Endothelial cell of umbilical vein (primary cell): ENCODE data around the gene DENND1B. TPM values are rescaled to one million over a fixed set of nuclear protein-coding genes. Genes with fewer than 3 reads are reported as not detected.

Source experiments
- BruUV-seq: library from RNA; stranded (reverse); fragments of 400-500 nt; replicated peaks from 2 replicates; lab custom pipeline; 2021; lab: Mats Ljungman, UMichigan
- CTCF ChIA-PET: fragments of 300-600, 350-600 bp; sonication (Branson Sonifier 250); formaldehyde crosslinking; loops from one replicate; lab custom pipeline; 2021; ENCODE audit warnings: antibody characterized with exemption, inconsistent platforms; lab: Charles Lee
- POLR2A ChIA-PET: fragments of 300-600, 350-600 bp; sonication (Branson Sonifier 250); formaldehyde crosslinking; loops from one replicate; lab custom pipeline; 2021; ENCODE audit warnings: antibody characterized with exemption, inconsistent platforms; lab: Charles Lee
- DNase-seq: peaks from one replicate; pipeline ENCODE4 v3.0.0-alpha.2; 2011; ENCODE audit warnings: low read depth, low spot score
- FAIRE-seq: peaks from 2 replicates; lab custom pipeline; 2011; peaks lifted over from hg19 to GRCh38; lab: Jason Lieb, UNC
- H2AFZ ChIP-seq: 2 replicates; pipeline ENCODE4 v1.6.0; 2012; ENCODE audit warnings: low read depth, low read length, control low read depth, inconsistent platforms
- H3K27ac ChIP-seq: 2 replicates; pipeline ENCODE4 v1.5.1; 2011; ENCODE audit warnings: low read depth, mild to moderate bottlenecking, control low read depth, low read length, moderate library complexity; ENCODE audit not compliant: insufficient read depth
- H3K27me3 ChIP-seq, 2 experiments: 2 replicates each; pipeline versions ENCODE4 v1.6.0 to v1.6.1; 2011; ENCODE audit warnings: low read length in 2 of 2, mixed read lengths in 1 of 2; ENCODE audit not compliant: control insufficient read depth in 2 of 2, insufficient read depth in 2 of 2
- H3K36me3 ChIP-seq, 2 experiments: 2 replicates in 1 of 2; 3 replicates in 1 of 2; pipeline ENCODE4 v1.5.1; 2011; ENCODE audit warnings: low read length in 2 of 2, mild to moderate bottlenecking in 1 of 2, moderate library complexity in 1 of 2; ENCODE audit not compliant: control insufficient read depth in 2 of 2, insufficient read depth in 2 of 2; ENCODE audit errors: extremely low read depth in 1 of 2
- H3K4me1 ChIP-seq: 3 replicates; pipeline ENCODE4 v1.5.1; 2011; ENCODE audit warnings: mild to moderate bottlenecking, low read length; ENCODE audit not compliant: control insufficient read depth, insufficient read depth; ENCODE audit errors: extremely low read depth
- H3K4me2 ChIP-seq: 2 replicates; pipeline ENCODE4 v1.6.1; 2011; ENCODE audit warnings: low read length, control low read depth, mixed read lengths; ENCODE audit not compliant: insufficient read depth
- H3K4me3 ChIP-seq, 3 experiments: fragments of 200-600 bp in 1 of 3; sonication (generic), shearing (Covaris generic) in 1 of 3; replicated peaks in 1 of 3; 2 replicates each; pipeline ENCODE4 v1.5.1; 2011 to 2016; ENCODE audit warnings: control low read depth in 3 of 3, low read length in 3 of 3, mild to moderate bottlenecking in 2 of 3, inconsistent platforms in 1 of 3, low read depth in 1 of 3, moderate library complexity in 1 of 3; ENCODE audit not compliant: insufficient read depth in 1 of 3
- H3K79me2 ChIP-seq: 2 replicates; pipeline ENCODE4 v1.6.0; 2012; ENCODE audit warnings: low read length, inconsistent platforms; ENCODE audit not compliant: control insufficient read depth, insufficient read depth
- H3K9ac ChIP-seq: replicated peaks from 2 replicates; pipeline ENCODE3; 2011; ENCODE audit warnings: low read length, control low read depth; ENCODE audit not compliant: insufficient read depth; ENCODE audit errors: extremely low read depth
- H3K9me1 ChIP-seq: replicated peaks from 3 replicates; pipeline ENCODE4 v1.6.0; 2011; ENCODE audit warnings: mild to moderate bottlenecking, low read length; ENCODE audit not compliant: control insufficient read depth, insufficient read depth; ENCODE audit errors: extremely low read depth
- H3K9me3 ChIP-seq: replicated peaks from 2 replicates; pipeline ENCODE4 v1.5.1; 2012; ENCODE audit warnings: low read length, inconsistent platforms; ENCODE audit not compliant: control insufficient read depth, insufficient read depth
- H4K20me1 ChIP-seq: replicated peaks from 2 replicates; pipeline ENCODE3; 2011; ENCODE audit warnings: mild to moderate bottlenecking, low read length; ENCODE audit not compliant: control insufficient read depth, insufficient read depth; ENCODE audit errors: extremely low read depth
- CTCF ChIP-seq, 2 donors: IDR thresholded peaks; 1 replicate in 1 of 2; 2 replicates in 1 of 2; pipeline ENCODE4 v1.5.1; 2011; ENCODE audit warnings: low read length in 2 of 2, mild to moderate bottlenecking in 2 of 2, moderate library complexity in 2 of 2, control low read depth in 1 of 2, inconsistent platforms in 1 of 2, low read depth in 1 of 2; ENCODE audit not compliant: insufficient read depth in 1 of 2; ENCODE audit errors: extremely low read depth in 1 of 2
- EZH2 ChIP-seq: IDR thresholded peaks from 2 replicates; pipeline ENCODE4 v1.6.1; 2012; ENCODE audit warnings: borderline replicate concordance, low read depth, mild to moderate bottlenecking, moderate library complexity, low read length, inconsistent platforms; ENCODE audit not compliant: severe bottlenecking
- FOS ChIP-seq: IDR thresholded peaks from 2 replicates; pipeline ENCODE4 v1.6.1; 2011; ENCODE audit warnings: mild to moderate bottlenecking, low read length, moderate library complexity, borderline replicate concordance; ENCODE audit not compliant: insufficient read depth
- GATA2 ChIP-seq: IDR thresholded peaks from 2 replicates; pipeline ENCODE4 v1.7.0; 2011; ENCODE audit warnings: low read depth, mild to moderate bottlenecking, moderate library complexity, mixed read lengths, low read length; ENCODE audit not compliant: insufficient read length, insufficient read depth
- JUN ChIP-seq: IDR thresholded peaks from 2 replicates; pipeline ENCODE4 v1.6.1; 2011; ENCODE audit warnings: borderline replicate concordance, low read depth; ENCODE audit not compliant: insufficient read length, insufficient read depth
- MYC ChIP-seq: IDR thresholded peaks from one replicate; pipeline ENCODE4 v1.6.1; 2011; ENCODE audit warnings: mild to moderate bottlenecking, low read depth, low read length
- POLR2A ChIP-seq: IDR thresholded peaks from 2 replicates; pipeline ENCODE4 v1.6.1; 2012; ENCODE audit warnings: low read depth, mild to moderate bottlenecking, control low read depth, low read length
- POLR2AphosphoS5 ChIP-seq: IDR thresholded peaks from 2 replicates; pipeline ENCODE4 v1.6.1; 2012; ENCODE audit warnings: low read depth, mild to moderate bottlenecking, control low read depth, low read length, moderate library complexity; ENCODE audit not compliant: insufficient read depth
- dilution Hi-C: fragments of 300-500 bp; cut with MboI; formaldehyde crosslinking; loops from one replicate; pipeline ENCODE4 v1.15.0; 2019; ENCODE audit warnings: low sequenced_read_pairs; ENCODE audit not compliant: extremely low pct_ligation_motif_present
- intact Hi-C: fragments of 100-400 bp; cut with micrococcal nuclease; formaldehyde crosslinking; loops from one replicate; pipeline ENCODE4 v1.10.0; 2022
- polyA plus RNA-seq, 4 experiments: library from polyadenylated mRNA; depleted of rRNA in 3 of 4; stranded (reverse) in 3 of 4; unstranded in 1 of 4; fragments of >200 nt; gene quantifications; 2 replicates each; pipeline versions ENCODE4 v1.2.1 to v1.2.3, GENCODE V29; 2011 to 2012; ENCODE audit warnings: missing spikeins in 1 of 4
- total RNA-seq: library from RNA; stranded (reverse); gene quantifications from 2 replicates; pipeline ENCODE4 v1.2.3, GENCODE V29; 2021
- TF ChIP-seq, protein P1 (sequence below): IDR thresholded peaks from 2 replicates; pipeline ENCODE4 v1.6.1; 2011; ENCODE audit not compliant: insufficient read depth, insufficient read length

The DENND1B gene
- total and polyA plus RNA-seq, 2 donors (not counting 3 experiments of a cell fraction or from before 2014, with no cell fraction given), result 0.97 to 3.3 TPM

DNA sequence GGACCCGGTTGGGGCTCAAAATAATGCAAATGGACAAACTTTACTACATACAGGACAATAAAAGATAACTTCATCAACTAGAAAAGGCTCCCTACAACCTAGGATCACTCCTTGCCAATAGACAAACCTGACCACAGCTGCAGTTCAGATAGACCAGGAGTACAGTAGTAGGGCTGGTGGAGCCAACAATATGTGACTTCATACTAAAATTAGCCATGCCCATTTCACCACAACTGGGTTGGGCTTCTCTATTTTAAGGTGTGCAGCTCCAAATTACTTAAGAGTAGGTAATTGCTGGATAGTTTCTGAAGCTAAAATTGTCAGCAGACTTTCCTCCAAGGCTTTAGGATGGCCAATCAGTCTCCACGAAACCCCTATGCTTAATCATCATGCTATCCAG, 3.9 kb downstream of the DENND1B start:
- Histone ChIP-seq H2AFZ (no peak overlapping the region), H3K79me2 (peaks cover 3% of the 10 kb centered on the region), H3K27me3 (no peaks in the 10 kb centered on the region), H3K9me1 (no peaks in the 10 kb centered on the region), H3K4me2 (no peak overlapping the region), H3K4me3 (no peak overlapping the region), H3K9me3 (no peaks in the 10 kb centered on the region), H3K9ac (no peak overlapping the region), H4K20me1 (no peaks in the 10 kb centered on the region), H3K27ac (no peak overlapping the region), H3K4me1 (peaks cover 21% of the 10 kb centered on the region), H3K36me3 (no peaks in the 10 kb centered on the region)
- DNase-seq (no peak), FAIRE-seq (no peak)
- no TSS peak for BruUV-seq
- POLR2A ChIA-PET, result no interaction called here
- TF ChIP-seq POLR2A (no peak), JUN (no peak), FOS (no peak), POLR2AphosphoS5 (no peak), GATA2 (no peak), CTCF (IDR thresholded peaks at IDR 0.05; ENCODE audit: extremely low read depth in 1 of 2, insufficient read depth in 1 of 2, low read depth in 1 of 2, low read length in 2 of 2) (no peak), EZH2 (no peak), MYC (no peak)
- TF ChIP-seq, protein P1, sequence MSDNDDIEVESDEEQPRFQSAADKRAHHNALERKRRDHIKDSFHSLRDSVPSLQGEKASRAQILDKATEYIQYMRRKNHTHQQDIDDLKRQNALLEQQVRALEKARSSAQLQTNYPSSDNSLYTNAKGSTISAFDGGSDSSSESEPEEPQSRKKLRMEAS, result no peak
- intact Hi-C loops, result loop anchor here (5.0 to 10.0 kb wide), 2 partner anchors 146 to 383 kb away; partner anchors contain the start of genes LHX9 and NEK7
- CTCF ChIA-PET, result no interaction called here
- dilution Hi-C loops, result no loop called here
